ENCODE results near the gene MAB21L3.

Gene MAB21L3

GRCh38 chr1:116164604-116165368, 53.6 kb downstream of the MAB21L3 start:
- CTCF ChIA-PET: interaction anchor here (0.5 to 0.6 kb wide), 2 partner anchors 179 to 321 kb away, joined by 3 read pairs; no protein-coding TSS in a partner anchor
- no peak for TF ChIP-seq CTCF (conservative IDR thresholded peaks at IDR 0.05; ENCODE audit: low read depth)
- POLR2A ChIA-PET (ENCODE audit: low non-redundant PET): no interaction called here
- DNase-seq (ENCODE audit: low spot score): no peak
- no peak overlapping the region for H3K27ac ChIP-seq

GRCh38 chr1:116165572-116165971, 54.4 kb downstream of the MAB21L3 start:
- ChIA-PET POLR2A (ENCODE audit: low non-redundant PET) (no interaction called here), CTCF (no interaction called here)
- DNase-seq (ENCODE audit: low spot score): no peak
- TF ChIP-seq CTCF (conservative IDR thresholded peaks at IDR 0.05; ENCODE audit: low read depth): no peak
- no peak overlapping the region for H3K27ac ChIP-seq

GRCh38 chr1:116166011-116166571, 54.9 kb downstream of the MAB21L3 start:
- POLR2A ChIA-PET (ENCODE audit: low non-redundant PET): no interaction called here
- CTCF ChIA-PET: no interaction called here
- no peak for TF ChIP-seq CTCF (conservative IDR thresholded peaks at IDR 0.05; ENCODE audit: low read depth)
- no peak for DNase-seq (ENCODE audit: low spot score)
- H3K27ac ChIP-seq: no peak overlapping the region

GRCh38 chr1:116166655-116167054, 55.5 kb downstream of the MAB21L3 start:
- POLR2A ChIA-PET (ENCODE audit: low non-redundant PET): no interaction called here
- no peak overlapping the region for H3K27ac ChIP-seq
- TF ChIP-seq CTCF (conservative IDR thresholded peaks at IDR 0.05; ENCODE audit: low read depth): no peak
- CTCF ChIA-PET: no interaction called here
- DNase-seq (ENCODE audit: low spot score): no peak

- TF ChIP-seq CTCF (conservative IDR thresholded peaks at IDR 0.05; ENCODE audit: low read depth): no peak
- no peak for DNase-seq (ENCODE audit: low spot score)
- CTCF ChIA-PET: interaction anchor here (0.6 kb wide), 1 partner anchor 71 kb away, joined by 3 read pairs; no protein-coding TSS in a partner anchor
- H3K27ac ChIP-seq: no peak overlapping the region
- POLR2A ChIA-PET (ENCODE audit: low non-redundant PET): no interaction called here
Measured at GRCh38 chr1:116167625-116168276, 56.6 kb downstream of the MAB21L3 start.

- H3K27ac ChIP-seq: no peak overlapping the region
- ChIA-PET POLR2A (ENCODE audit: low non-redundant PET) (no interaction called here), CTCF (interaction anchor here (0.6 kb wide), 2 partner anchors 71 to 172 kb away, joined by 3 to 4 read pairs; no protein-coding TSS in a partner anchor)
- DNase-seq (ENCODE audit: low spot score): peak; percentile 35
- peak; percentile 77 for TF ChIP-seq CTCF (conservative IDR thresholded peaks at IDR 0.05; ENCODE audit: low read depth)
Measured at GRCh38 chr1:116168277-116169032, 57.3 kb downstream of the MAB21L3 start.
